Endodermal cell (in vitro differentiated cells): ENCODE data around the gene PLCB1. TPM values are rescaled to one million over a fixed set of nuclear protein-coding genes. Genes with fewer than 3 reads are reported as not detected.
A peak's percentile ranks its signal among the peaks of the same experiment; 100 is the strongest.

Experiments
- DNase-seq: peaks from one replicate; pipeline ENCODE4 v3.0.0-alpha.2; 2017
- H3K27ac ChIP-seq: 2 replicates; pipeline ENCODE4 v1.5.1; 2013; ENCODE audit warnings: mild to moderate bottlenecking, low read depth, low read length, moderate library complexity
- H3K27me3 ChIP-seq: 2 replicates; pipeline ENCODE4 v1.6.1; 2013; ENCODE audit warnings: mild to moderate bottlenecking, low read length, moderate library complexity; ENCODE audit not compliant: insufficient read depth, control insufficient read depth, poor library complexity, severe bottlenecking
- H3K36me3 ChIP-seq: 2 replicates; pipeline ENCODE4 v1.7.0; 2013; ENCODE audit warnings: mild to moderate bottlenecking, low read length, moderate library complexity; ENCODE audit not compliant: control insufficient read depth, insufficient read depth
- H3K4me1 ChIP-seq: one replicate; pipeline ENCODE4 v1.7.0; 2013; ENCODE audit warnings: low read length; ENCODE audit not compliant: control insufficient read depth, insufficient read depth
- H3K4me3 ChIP-seq: 2 replicates; pipeline ENCODE4 v1.5.1; 2013; ENCODE audit warnings: mild to moderate bottlenecking, low read length, moderate library complexity
- H3K9ac ChIP-seq: 2 replicates; pipeline ENCODE4 v1.6.1; 2013; ENCODE audit warnings: mild to moderate bottlenecking, low read length, moderate library complexity; ENCODE audit not compliant: poor library complexity, severe bottlenecking; ENCODE audit errors: extremely low read depth
- H3K9me3 ChIP-seq: 2 replicates; pipeline ENCODE4 v1.6.1; 2013; ENCODE audit warnings: mild to moderate bottlenecking, low read length, moderate library complexity; ENCODE audit not compliant: control insufficient read depth
- H3K27ac Mint-ChIP-seq: 2 replicates; pipeline ENCODE4 v1.8.0; 2020; ENCODE audit warnings: mixed read lengths
- H3K27me3 Mint-ChIP-seq: 2 replicates; pipeline ENCODE4 v1.8.0; 2021; ENCODE audit warnings: mild to moderate bottlenecking, mixed read lengths; ENCODE audit not compliant: insufficient read depth
- H3K36me3 Mint-ChIP-seq: 2 replicates; pipeline ENCODE4 v1.8.0; 2020; ENCODE audit warnings: low read depth, mixed read lengths
- H3K4me1 Mint-ChIP-seq: 2 replicates; pipeline ENCODE4 v1.8.0; 2020; ENCODE audit warnings: mixed read lengths
- H3K4me3 Mint-ChIP-seq: 2 replicates; pipeline ENCODE4 v1.8.0; 2020; ENCODE audit warnings: mild to moderate bottlenecking, moderate library complexity, mixed read lengths
- H3K9me3 Mint-ChIP-seq: 2 replicates; pipeline ENCODE4 v1.8.0; 2020; ENCODE audit warnings: mild to moderate bottlenecking, mixed read lengths
- CTCF ChIP-seq: fragments of 200-600 bp; sonication (generic); conservative IDR thresholded peaks from 2 replicates; pipeline ENCODE4 v1.5.0; 2021; ENCODE audit warnings: antibody characterized with exemption, mild to moderate bottlenecking
- WGBS, 2 experiments: methylation state at CpG; one replicate each; pipeline versions ENCODE4 v1.1.5 to v1.1.7; 2013; ENCODE audit warnings: missing lambda C conversion rate in 2 of 2, mixed read lengths in 1 of 2; ENCODE audit not compliant: insufficient coverage in 1 of 2, insufficient read length in 1 of 2; 5-methylcytosine and 5-hydroxymethylcytosine counted together
- total RNA-seq, 2 donors: library from RNA; stranded (reverse); fragmentation: NEBNext Ultra II Directional in 1 of 2; extraction: Animal tissue kit (Norgen Biotek cat#: 25700) in 1 of 2; gene quantifications; 2 replicates in 1 of 2; 3 replicates in 1 of 2; pipeline ENCODE4 v1.2.1, GENCODE V29; 2021

The PLCB1 gene
- total RNA-seq, 2 donors from 2014 or later, result 15.3 to 16.5 TPM

- H3K4me1 Mint-ChIP-seq, result peaks cover 3% of the 10 kb centered on the region
- Histone ChIP-seq H3K9me3 (no peaks in the 10 kb centered on the region), H3K36me3 (no peaks in the 10 kb centered on the region), H3K4me3 (no peak overlapping the region), H3K27me3 (no peaks in the 10 kb centered on the region), H3K4me1 (no peaks in the 10 kb centered on the region), H3K9ac (no peak overlapping the region), H3K27ac (no peak overlapping the region)
- WGBS, 2 experiments, result 91% methylated on average over 5 of the region's 5 CpGs; no CpG with 5 or more reads in 1 of the 2 experiments
- H3K27ac Mint-ChIP-seq, result no peak overlapping the region
- no peak overlapping the region for H3K4me3 Mint-ChIP-seq
- no peaks in the 10 kb centered on the region for H3K27me3 Mint-ChIP-seq
- TF ChIP-seq CTCF, result no peak
- no peak for DNase-seq
- no peaks in the 10 kb centered on the region for H3K9me3 Mint-ChIP-seq
- H3K36me3 Mint-ChIP-seq, result no peaks in the 10 kb centered on the region
Measured at GRCh38 chr20:8449123-8449522, 317.1 kb downstream of the PLCB1 start.

GRCh38 chr20:8454137-8454712, 322.2 kb downstream of the PLCB1 start:
- H3K9me3 Mint-ChIP-seq, result no peaks in the 10 kb centered on the region
- no peak overlapping the region for H3K27ac ChIP-seq
- H3K27ac Mint-ChIP-seq, result no peak overlapping the region

GRCh38 chr20:8456765-8457164, 324.7 kb downstream of the PLCB1 start:
- H3K27me3 Mint-ChIP-seq, result no peaks in the 10 kb centered on the region
- no peaks in the 10 kb centered on the region for H3K27me3 ChIP-seq
- H3K9me3 Mint-ChIP-seq, result no peaks in the 10 kb centered on the region

More at GRCh38 chr20:8454137-8454712, 322.2 kb downstream of the PLCB1 start:
- Mint-ChIP-seq H3K27me3 (no peaks in the 10 kb centered on the region), H3K4me3 (no peak overlapping the region), H3K4me1 (peaks cover 3% of the 10 kb centered on the region), H3K36me3 (no peaks in the 10 kb centered on the region)
- Histone ChIP-seq H3K9me3 (no peaks in the 10 kb centered on the region), H3K36me3 (no peaks in the 10 kb centered on the region), H3K9ac (no peak overlapping the region), H3K4me3 (no peak overlapping the region), H3K27me3 (no peaks in the 10 kb centered on the region), H3K4me1 (no peaks in the 10 kb centered on the region)
- WGBS, 2 experiments, result 79 to 81% methylated on average over 5 to 6 of the region's 6 CpGs
- peak; percentile 69 for DNase-seq
- TF ChIP-seq CTCF, result peak; percentile 82

More at GRCh38 chr20:8456765-8457164, 324.7 kb downstream of the PLCB1 start:
- no peaks in the 10 kb centered on the region for H3K36me3 ChIP-seq
- H3K36me3 Mint-ChIP-seq, result no peaks in the 10 kb centered on the region
- no peak overlapping the region for H3K4me3 Mint-ChIP-seq
- no peaks in the 10 kb centered on the region for H3K9me3 ChIP-seq
- H3K4me1 Mint-ChIP-seq, result peaks cover 3% of the 10 kb centered on the region
- no peak for TF ChIP-seq CTCF
- H3K4me3 ChIP-seq, result no peak overlapping the region
- no peak overlapping the region for H3K9ac ChIP-seq
- no peak for DNase-seq
- no peaks in the 10 kb centered on the region for H3K4me1 ChIP-seq
- H3K27ac Mint-ChIP-seq, result no peak overlapping the region
- H3K27ac ChIP-seq, result no peak overlapping the region
